Stimulated activated CD4-positive, alpha-beta T cell treated with anti-CD3 and anti-CD28 coated beads, Interleukin-1b, Interleukin-23, amount 100 ng/mL, for 24 hours (primary cell): ENCODE measurements around the gene LLCFC1.

ENCODE experiments used
- DNase-seq, 4 experiments: peaks; one replicate each; pipeline ENCODE4 v3.0.0-alpha.2; 2020; ENCODE audit warnings: low read depth in 4 of 4, low spot score in 1 of 4

Gene LLCFC1

DNA sequence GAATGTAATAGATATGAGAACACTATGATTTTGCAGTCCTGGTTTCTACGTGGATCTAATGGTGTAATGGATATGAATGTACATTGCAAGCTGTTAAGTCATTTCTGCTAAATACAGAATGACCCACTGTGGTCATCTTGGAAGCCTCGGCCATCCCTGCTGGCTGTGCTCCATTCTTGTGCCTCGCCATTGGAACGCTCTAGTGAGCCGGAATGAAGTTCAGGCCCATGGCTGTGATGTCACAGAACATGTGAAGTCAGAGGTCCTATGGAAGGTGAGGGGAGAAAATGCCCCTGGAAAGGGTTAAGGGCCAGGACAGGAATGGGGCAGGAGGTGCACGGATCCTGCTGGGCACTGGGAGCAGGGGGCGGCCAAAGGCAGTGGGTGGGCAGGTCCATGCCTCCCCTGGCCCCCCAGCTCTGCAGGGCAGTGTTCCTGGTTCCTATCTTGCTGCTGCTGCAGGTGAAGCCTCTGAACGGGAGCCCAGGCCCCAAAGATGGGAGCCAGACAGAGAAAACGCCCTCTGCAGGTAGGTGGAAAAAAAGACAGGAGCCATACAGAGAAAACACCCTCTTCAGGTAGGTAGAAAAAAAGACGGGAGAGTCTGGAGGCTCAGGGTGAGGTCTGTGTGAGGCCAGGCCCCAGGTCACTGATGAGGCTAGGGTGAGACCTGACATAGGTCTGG is at the start of gene LLCFC1:
Gene LLCFC1, plus strand, starts transcription at position 259 of the 685 bp plus-strand sequence. Its CDS starts 138 bp downstream, at position 397.
- DNase-seq, result no peak

- DNase-seq, result no peak
Measured at GRCh38 chr7:142889816-142890215, 49.5 kb upstream of the LLCFC1 start.

GRCh38 chr7:142890874-142891485 is 48.3 kb upstream of the LLCFC1 start:
- DNase-seq, result no peak

GRCh38 chr7:142891490-142892082 is 47.7 kb upstream of the LLCFC1 start:
- no peak for DNase-seq

DNA sequence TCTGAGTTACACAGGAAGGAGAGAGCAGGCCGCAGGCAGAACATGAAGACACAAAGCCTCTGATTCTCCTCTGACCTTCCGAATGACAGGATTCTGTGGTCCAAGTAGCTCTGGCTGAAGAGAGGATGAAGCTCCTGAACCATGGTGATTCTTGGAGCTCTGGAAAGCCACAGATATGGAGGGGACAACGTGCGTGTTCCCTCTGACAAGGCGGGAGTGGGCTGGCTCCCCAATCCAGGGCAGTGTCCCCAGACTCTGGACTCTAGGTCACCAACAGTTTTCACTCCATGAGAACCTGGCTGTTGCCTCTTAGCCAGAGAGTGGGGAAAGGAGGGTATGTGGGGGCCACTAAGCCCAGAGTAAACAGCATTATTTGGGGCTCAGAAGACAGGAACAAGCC is 46.3 kb upstream of the LLCFC1 start:
- DNase-seq, result no peak

GRCh38 chr7:142894112-142894984 is 44.9 kb upstream of the LLCFC1 start:
- no peak for DNase-seq

DNA sequence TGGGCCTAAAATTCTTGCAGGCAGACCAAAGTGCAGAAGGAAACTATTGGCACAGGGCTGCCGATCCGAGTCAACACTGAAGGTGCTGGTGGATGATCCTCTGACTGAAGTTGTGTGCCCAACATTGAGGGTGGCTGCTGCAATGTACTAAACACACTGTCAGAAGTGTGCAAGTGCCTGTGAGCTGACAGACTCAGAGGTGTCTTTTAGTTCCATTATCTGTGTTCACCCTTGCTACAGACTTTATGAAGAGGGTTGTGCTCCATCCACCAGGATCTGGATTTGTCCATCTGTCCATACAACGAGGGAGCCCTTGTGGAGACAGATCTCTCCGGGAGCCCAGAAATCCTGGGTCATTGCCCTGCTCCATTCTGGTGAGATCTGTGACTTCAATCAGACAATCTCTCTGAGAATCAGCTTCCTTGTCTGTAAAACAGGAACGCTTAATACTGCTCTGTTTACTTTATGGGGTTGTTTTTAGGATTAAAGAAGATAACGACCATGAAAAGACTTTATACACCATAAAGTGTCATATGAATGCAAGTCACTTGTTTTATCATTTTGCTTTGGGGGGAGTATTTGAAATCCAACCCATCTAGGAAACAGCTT is 44.2 kb upstream of the LLCFC1 start:
- no peak for DNase-seq

DNA sequence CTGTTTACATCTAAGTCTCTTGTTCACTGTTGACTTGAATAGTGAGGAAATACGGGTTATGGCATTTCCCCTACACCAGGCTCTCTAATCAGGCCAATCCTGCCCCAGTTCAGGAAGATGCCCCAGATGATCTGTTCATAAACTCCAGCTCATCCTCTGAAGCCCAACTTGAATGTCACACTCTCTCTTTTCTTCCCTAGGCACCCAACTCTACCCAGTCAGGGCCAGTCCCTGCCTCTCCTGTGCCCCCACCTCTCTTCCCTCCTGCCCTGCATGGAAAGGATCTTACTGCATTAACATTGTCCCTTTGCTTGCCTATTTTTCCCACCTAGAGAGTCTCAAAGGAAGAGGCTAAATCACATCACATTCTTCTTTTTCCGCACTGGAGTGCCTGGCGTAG is 43.1 kb upstream of the LLCFC1 start:
- no peak for DNase-seq

GRCh38 chr7:142896741-142897379 is 42.4 kb upstream of the LLCFC1 start:
- no peak for DNase-seq

- DNase-seq, result no peak
Measured at GRCh38 chr7:142897691-142898090, 41.6 kb upstream of the LLCFC1 start.

DNA sequence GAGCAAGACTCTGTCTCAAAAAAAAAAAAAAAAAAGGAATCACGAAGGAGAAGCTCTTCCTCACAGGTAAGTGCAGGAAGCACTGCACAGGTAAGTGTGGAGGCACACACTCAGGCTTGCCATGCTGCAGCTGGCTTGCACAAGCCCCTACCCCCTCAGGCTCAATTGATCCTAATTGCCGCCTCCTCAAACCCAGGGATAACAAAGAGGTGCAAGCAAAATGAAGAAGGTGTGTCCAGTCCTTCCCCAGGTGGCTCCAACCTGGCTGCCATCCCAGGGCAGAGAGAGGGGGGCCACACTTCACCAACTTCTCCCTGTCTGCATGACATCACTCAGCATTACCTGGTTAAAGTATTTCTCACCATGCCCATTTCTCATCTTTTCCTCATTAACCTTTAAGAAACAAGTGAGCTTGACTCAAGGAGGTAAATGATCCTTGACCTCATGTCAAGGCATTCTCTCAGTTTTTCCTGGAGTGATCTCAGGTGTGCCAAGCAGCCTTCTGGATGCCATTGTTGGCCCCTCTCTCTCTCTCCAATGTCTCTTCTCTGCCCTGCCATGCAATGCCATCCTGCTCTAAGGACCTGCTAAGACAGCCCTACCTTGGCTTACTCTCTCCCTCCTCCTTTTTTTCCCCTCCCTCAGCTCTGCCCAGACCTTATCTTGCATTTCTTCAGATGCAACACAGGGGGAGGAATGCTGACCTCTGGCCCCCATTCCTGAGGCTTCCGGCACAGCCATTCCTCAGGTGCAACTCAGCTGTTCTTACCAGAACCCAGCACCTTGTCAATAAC is 40.7 kb upstream of the LLCFC1 start:
- DNase-seq, result no peak

DNA sequence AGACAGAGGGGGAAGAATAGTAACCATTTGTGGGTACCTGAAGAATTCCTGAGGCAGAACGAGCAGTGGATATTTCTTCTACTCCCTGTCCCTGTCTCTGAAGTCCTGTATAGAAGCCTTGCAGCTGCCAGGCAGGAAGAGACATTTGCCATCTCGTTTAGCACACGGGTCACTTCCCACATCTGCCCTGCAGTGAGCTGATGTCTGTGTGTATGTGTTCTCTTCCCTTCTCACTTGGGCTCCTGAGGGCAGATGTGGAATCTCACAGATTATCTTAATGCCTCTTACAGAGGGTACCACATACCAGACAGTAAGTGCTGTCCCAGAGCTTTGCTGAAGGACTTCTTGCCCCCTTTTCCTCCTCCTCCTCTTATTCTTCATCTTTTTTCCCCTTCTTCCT is 39.6 kb upstream of the LLCFC1 start:
- DNase-seq, result no peak

- DNase-seq, result no peak
Measured at GRCh38 chr7:142901426-142902259, 37.6 kb upstream of the LLCFC1 start.

- no peak for DNase-seq
Measured at GRCh38 chr7:142904128-142904527, 35.2 kb upstream of the LLCFC1 start.

GRCh38 chr7:142905759-142906158 is 33.5 kb upstream of the LLCFC1 start:
- DNase-seq, result no peak

- DNase-seq, result no peak
Measured at GRCh38 chr7:142906643-142907042, 32.6 kb upstream of the LLCFC1 start.

DNA sequence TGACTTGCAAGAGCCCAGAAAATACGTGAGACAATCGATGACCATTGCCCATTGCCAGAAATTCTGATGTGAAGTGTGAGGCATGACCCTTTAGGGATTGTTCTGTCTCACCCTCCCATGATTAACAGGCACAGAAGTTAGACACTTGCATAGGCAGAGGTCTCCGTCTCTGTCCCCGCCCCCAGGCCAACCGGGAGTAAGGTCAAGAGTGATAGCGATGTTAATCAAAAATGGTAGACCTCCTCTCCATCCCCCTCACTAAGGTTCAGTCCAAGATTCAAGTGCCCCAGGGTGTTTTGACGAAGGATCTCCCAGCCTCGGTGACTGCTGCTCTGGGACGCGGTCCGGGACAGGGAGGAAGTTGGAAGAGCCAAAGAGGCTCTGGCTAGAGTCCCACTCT is 31.0 kb upstream of the LLCFC1 start:
- DNase-seq, result no peak

- DNase-seq, result no peak
Measured at GRCh38 chr7:142908921-142909890, 30.1 kb upstream of the LLCFC1 start.
